Trophoblast cell (in vitro differentiated cells and primary cell): ENCODE results near the gene TMEM245.

Experiments used
- DNase-seq, 2 donors: peaks; one replicate each; pipeline ENCODE4 v3.0.0-alpha.2; 2016
- H2AFZ ChIP-seq: 2 replicates; pipeline ENCODE4 v1.6.1; 2013; ENCODE audit warnings: low read length, moderate library complexity, mild to moderate bottlenecking; ENCODE audit not compliant: insufficient read depth, poor library complexity
- H2AK5ac ChIP-seq: 2 replicates; pipeline ENCODE4 v1.6.1; 2013; ENCODE audit warnings: mild to moderate bottlenecking, low read length
- H2BK120ac ChIP-seq: 2 replicates; pipeline ENCODE4 v1.6.1; 2013; ENCODE audit warnings: low read length, mild to moderate bottlenecking, moderate library complexity; ENCODE audit not compliant: insufficient read depth, poor library complexity
- H2BK12ac ChIP-seq: 2 replicates; pipeline ENCODE4 v1.6.1; 2013; ENCODE audit warnings: mild to moderate bottlenecking, low read length, moderate library complexity
- H2BK5ac ChIP-seq: 2 replicates; pipeline ENCODE4 v1.6.1; 2013; ENCODE audit warnings: low read length, low read depth, moderate library complexity, mild to moderate bottlenecking; ENCODE audit not compliant: poor library complexity
- H3K14ac ChIP-seq: 2 replicates; pipeline ENCODE4 v1.6.1; 2013; ENCODE audit warnings: mild to moderate bottlenecking, low read length
- H3K18ac ChIP-seq: 2 replicates; pipeline ENCODE4 v1.6.1; 2013; ENCODE audit warnings: mild to moderate bottlenecking, low read length
- H3K23ac ChIP-seq: 2 replicates; pipeline ENCODE4 v1.6.1; 2013; ENCODE audit warnings: low read length
- H3K27ac ChIP-seq: 2 replicates; pipeline ENCODE4 v1.5.1; 2013; ENCODE audit warnings: low read depth, mild to moderate bottlenecking, inconsistent platforms, low read length, moderate library complexity
- H3K27me3 ChIP-seq: 2 replicates; pipeline ENCODE4 v1.6.1; 2013; ENCODE audit warnings: inconsistent platforms, mild to moderate bottlenecking, low read length, moderate library complexity; ENCODE audit not compliant: insufficient read depth
- H3K36me3 ChIP-seq, 2 experiments: 1 replicate in 1 of 2; 2 replicates in 1 of 2; pipeline ENCODE4 v1.6.1; 2013; ENCODE audit warnings: low read length in 2 of 2, mild to moderate bottlenecking in 2 of 2, moderate library complexity in 1 of 2; ENCODE audit not compliant: insufficient read depth in 2 of 2, control insufficient read depth in 1 of 2
- H3K4ac ChIP-seq: 2 replicates; pipeline ENCODE4 v1.6.1; 2013; ENCODE audit warnings: low read depth, mild to moderate bottlenecking, low read length, moderate library complexity
- H3K4me1 ChIP-seq, 2 experiments: 1 replicate in 1 of 2; 2 replicates in 1 of 2; pipeline ENCODE4 v1.6.1; 2013; ENCODE audit warnings: low read length in 2 of 2, mild to moderate bottlenecking in 2 of 2, moderate library complexity in 1 of 2; ENCODE audit not compliant: insufficient read depth in 2 of 2, control insufficient read depth in 1 of 2
- H3K4me2 ChIP-seq: 2 replicates; pipeline ENCODE4 v1.6.1; 2013; ENCODE audit warnings: inconsistent platforms, mild to moderate bottlenecking, low read length, moderate library complexity
- H3K4me3 ChIP-seq: 2 replicates; pipeline ENCODE4 v1.5.1; 2013; ENCODE audit warnings: mild to moderate bottlenecking, low read depth, low read length, inconsistent platforms
- H3K79me1 ChIP-seq: one replicate; pipeline ENCODE4 v1.6.1; 2013; ENCODE audit warnings: low read length
- H3K79me2 ChIP-seq: 2 replicates; pipeline ENCODE4 v1.6.1; 2013; ENCODE audit warnings: low read length, mild to moderate bottlenecking; ENCODE audit not compliant: control insufficient read depth, insufficient read depth, poor library complexity
- H3K9ac ChIP-seq: 2 replicates; pipeline ENCODE4 v1.6.1; 2013; ENCODE audit warnings: mild to moderate bottlenecking, low read length
- H3K9me3 ChIP-seq: 2 replicates; pipeline ENCODE4 v1.6.1; 2013; ENCODE audit warnings: low read depth, mild to moderate bottlenecking, control low read depth, inconsistent platforms, low read length; ENCODE audit not compliant: insufficient read depth
- H4K12ac ChIP-seq: 2 replicates; pipeline ENCODE4 v1.6.1; 2013; ENCODE audit warnings: low read depth, mild to moderate bottlenecking, low read length, moderate library complexity
- H4K8ac ChIP-seq: 2 replicates; pipeline ENCODE4 v1.6.1; 2013; ENCODE audit warnings: low read depth, mild to moderate bottlenecking, low read length, moderate library complexity
- H4K91ac ChIP-seq: one replicate; pipeline ENCODE4 v1.6.1; 2013; ENCODE audit warnings: low read depth, mild to moderate bottlenecking, low read length, moderate library complexity
- WGBS: extraction: QIAGEN DNeasy Blood & Tissue Kit; methylation state at CpG from one replicate; pipeline ENCODE4 v1.1.7; 2013; ENCODE audit warnings: missing lambda C conversion rate; ENCODE audit not compliant: insufficient read length, insufficient coverage; ENCODE audit errors: extremely low coverage; 5-methylcytosine and 5-hydroxymethylcytosine counted together

The TMEM245 gene

DNA sequence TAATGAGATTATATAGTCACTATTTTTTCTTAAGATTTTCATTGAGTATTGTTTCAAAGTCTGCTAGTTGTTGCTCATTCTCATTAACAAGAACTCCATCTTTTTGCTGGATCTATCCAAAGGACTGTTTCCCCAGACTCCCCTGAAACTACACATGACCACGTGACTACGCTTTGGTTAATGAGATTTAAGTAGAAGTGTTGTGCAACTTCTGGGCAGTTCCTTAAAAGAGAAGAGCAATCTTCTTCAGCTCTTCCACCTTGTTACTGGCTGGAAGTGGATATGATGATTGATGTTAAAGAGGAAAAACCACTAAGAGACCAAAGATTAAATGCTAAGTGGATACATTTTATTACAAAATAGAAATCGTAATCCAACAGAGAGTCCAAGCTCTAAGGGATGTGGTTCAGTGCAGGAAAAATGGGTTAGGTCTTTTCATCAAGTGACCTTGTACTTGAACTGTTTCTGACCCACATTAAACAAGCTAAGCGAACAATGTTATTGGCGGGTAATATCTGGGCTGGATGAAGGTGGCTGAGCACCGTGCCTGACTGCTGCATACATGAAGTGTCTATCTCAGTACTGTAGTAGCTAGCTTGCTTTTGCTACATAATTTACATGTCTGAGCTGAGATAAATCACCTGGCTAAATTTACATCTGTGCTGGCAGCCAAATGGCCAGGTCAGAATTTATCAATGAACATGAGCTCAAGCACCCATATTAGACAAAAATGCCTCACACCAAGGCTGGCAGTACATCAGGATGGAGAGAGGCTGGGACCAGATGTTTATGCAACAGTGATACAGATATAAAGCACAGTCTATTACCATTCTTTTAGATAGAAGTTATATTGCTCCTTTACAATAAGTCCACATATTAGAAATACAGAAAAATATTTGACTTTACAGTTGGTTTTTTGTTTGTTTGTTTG, 98.9 kb downstream of the TMEM245 start:
- Histone ChIP-seq H4K91ac (no peak overlapping the region), H2BK120ac (no peak overlapping the region), H3K4ac (no peak overlapping the region), H4K12ac (no peak overlapping the region), H3K4me3 (no peak overlapping the region), H3K9me3 (no peaks in the 10 kb centered on the region), H3K36me3 (peaks cover 3 to 4% of the 10 kb centered on the region in 2 experiments), H3K27me3 (no peaks in the 10 kb centered on the region), H3K14ac (no peak overlapping the region), H3K79me2 (no peaks in the 10 kb centered on the region), H3K23ac (no peak overlapping the region), H3K4me1 (peaks cover 2 to 3% of the 10 kb centered on the region in 2 experiments), H3K9ac (no peak overlapping the region), H2BK12ac (no peak overlapping the region), H3K27ac (no peak overlapping the region), H2AK5ac (no peak overlapping the region), H4K8ac (no peak overlapping the region), H3K18ac (no peak overlapping the region), H2AFZ (no peak overlapping the region), H3K79me1 (no peaks in the 10 kb centered on the region), H2BK5ac (no peak overlapping the region), H3K4me2 (no peak overlapping the region)
- no CpG with 5 or more reads among the region's 6 CpGs for WGBS
- DNase-seq = no peak

DNA sequence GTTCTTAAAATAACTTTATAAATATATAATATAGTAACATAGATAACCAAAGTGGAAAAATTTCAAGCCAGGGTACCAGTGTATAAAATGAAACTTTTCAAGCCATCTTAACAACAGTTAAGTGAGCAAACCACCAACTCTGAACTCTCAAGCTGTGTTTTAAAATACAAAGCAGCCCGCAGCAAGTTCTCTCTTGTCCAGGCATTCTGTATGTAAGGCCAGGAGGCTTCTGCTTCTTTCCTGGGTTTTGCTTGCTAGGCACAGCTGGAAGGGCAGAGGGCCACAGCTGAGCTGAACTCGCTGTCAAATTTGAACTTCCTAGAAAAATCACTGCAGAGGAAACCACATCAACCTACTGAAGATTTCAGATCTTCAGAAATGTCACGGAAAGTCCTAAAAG, 99.6 kb downstream of the TMEM245 start:
- no peak overlapping the region for H2AK5ac ChIP-seq
- no peak overlapping the region for H3K4me3 ChIP-seq
- H2BK12ac ChIP-seq = no peak overlapping the region
- no peak for DNase-seq
- H3K4me2 ChIP-seq = no peak overlapping the region
- WGBS = no CpG with 5 or more reads among the region's 3 CpGs
- no peak overlapping the region for H4K12ac ChIP-seq
- H3K14ac ChIP-seq = no peak overlapping the region
- peaks cover 3 to 4% of the 10 kb centered on the region in 2 experiments for H3K36me3 ChIP-seq
- H3K9ac ChIP-seq = no peak overlapping the region
- H2BK120ac ChIP-seq = no peak overlapping the region
- H4K91ac ChIP-seq = no peak overlapping the region
- H3K4me1 ChIP-seq = peaks cover 2 to 3% of the 10 kb centered on the region in 2 experiments
- no peak overlapping the region for H3K4ac ChIP-seq
- no peaks in the 10 kb centered on the region for H3K79me1 ChIP-seq
- H2AFZ ChIP-seq = no peak overlapping the region
- no peaks in the 10 kb centered on the region for H3K9me3 ChIP-seq
- no peak overlapping the region for H4K8ac ChIP-seq
- no peaks in the 10 kb centered on the region for H3K79me2 ChIP-seq
- H2BK5ac ChIP-seq = no peak overlapping the region
- no peak overlapping the region for H3K18ac ChIP-seq
- no peaks in the 10 kb centered on the region for H3K27me3 ChIP-seq
- H3K27ac ChIP-seq = no peak overlapping the region
- no peak overlapping the region for H3K23ac ChIP-seq

DNA sequence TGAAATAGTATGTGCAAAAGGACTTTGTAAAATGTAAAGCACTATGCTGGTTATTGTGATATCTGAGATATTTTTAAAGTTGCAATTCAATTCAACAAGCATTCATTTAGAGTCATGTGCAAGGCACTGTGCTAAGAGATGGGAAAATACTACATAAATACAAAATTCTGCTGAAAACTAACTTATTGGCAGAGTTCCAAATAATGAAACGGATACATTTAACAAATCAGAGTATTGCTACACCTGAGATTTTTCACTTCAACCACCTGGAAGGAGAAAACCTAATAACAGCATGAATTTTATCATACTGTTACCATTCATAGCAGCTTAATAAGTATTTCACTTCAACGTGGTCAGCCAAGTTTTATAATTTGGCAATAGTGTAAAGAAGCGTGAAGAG, 100.3 kb downstream of the TMEM245 start:
- no peak overlapping the region for H2BK12ac ChIP-seq
- DNase-seq = no peak
- no peak overlapping the region for H4K8ac ChIP-seq
- no peaks in the 10 kb centered on the region for H3K79me2 ChIP-seq
- no peak overlapping the region for H4K91ac ChIP-seq
- H3K18ac ChIP-seq = no peak overlapping the region
- no peak overlapping the region for H3K4ac ChIP-seq
- no peaks in the 10 kb centered on the region for H3K27me3 ChIP-seq
- no peak overlapping the region for H3K4me3 ChIP-seq
- no peak overlapping the region for H4K12ac ChIP-seq
- peaks cover 6 to 7% of the 10 kb centered on the region in 2 experiments for H3K4me1 ChIP-seq
- H3K14ac ChIP-seq = no peak overlapping the region
- peaks cover 3 to 4% of the 10 kb centered on the region in 2 experiments for H3K36me3 ChIP-seq
- WGBS = no CpG with 5 or more reads among the region's 3 CpGs
- H3K23ac ChIP-seq = no peak overlapping the region
- no peaks in the 10 kb centered on the region for H3K79me1 ChIP-seq
- no peak overlapping the region for H2BK5ac ChIP-seq
- H3K9me3 ChIP-seq = no peaks in the 10 kb centered on the region
- no peak overlapping the region for H2AK5ac ChIP-seq
- no peak overlapping the region for H3K9ac ChIP-seq
- no peak overlapping the region for H2BK120ac ChIP-seq
- no peak overlapping the region for H3K4me2 ChIP-seq
- H2AFZ ChIP-seq = no peak overlapping the region
- no peak overlapping the region for H3K27ac ChIP-seq

DNA sequence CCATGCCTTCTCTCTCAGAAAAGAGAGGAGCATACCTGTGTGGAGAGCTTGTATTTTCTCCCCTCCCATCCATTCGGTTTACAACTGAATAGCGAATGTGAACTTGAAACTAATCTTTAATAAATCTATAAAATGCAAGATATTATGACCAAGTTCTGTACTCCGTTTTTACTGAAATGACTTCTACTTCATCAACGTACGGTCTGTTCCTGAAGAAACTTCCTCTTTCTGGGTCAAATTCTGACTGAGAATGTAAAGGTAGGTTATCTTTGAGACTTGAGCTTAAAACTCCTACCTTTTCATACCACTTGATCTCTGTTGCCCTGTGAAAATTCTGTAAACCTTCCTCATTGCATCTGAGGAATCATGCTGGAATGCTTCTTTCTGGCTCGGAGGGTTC, 102.3 kb downstream of the TMEM245 start:
- Histone ChIP-seq H3K14ac (no peak overlapping the region), H3K27ac (no peak overlapping the region), H2BK120ac (no peak overlapping the region), H3K23ac (no peak overlapping the region), H3K4me1 (peaks cover 8 to 9% of the 10 kb centered on the region in 2 experiments), H4K8ac (no peak overlapping the region), H3K9me3 (no peaks in the 10 kb centered on the region), H3K4me3 (no peak overlapping the region), H3K9ac (no peak overlapping the region), H2AFZ (no peak overlapping the region), H3K36me3 (peaks cover 3 to 4% of the 10 kb centered on the region in 2 experiments), H2BK5ac (no peak overlapping the region), H2AK5ac (no peak overlapping the region), H3K18ac (no peak overlapping the region), H3K4me2 (no peak overlapping the region), H3K4ac (no peak overlapping the region), H4K12ac (no peak overlapping the region), H2BK12ac (no peak overlapping the region), H4K91ac (no peak overlapping the region), H3K79me1 (peaks cover 5% of the 10 kb centered on the region), H3K79me2 (no peaks in the 10 kb centered on the region), H3K27me3 (no peaks in the 10 kb centered on the region)
- DNase-seq = no peak
- no CpG with 5 or more reads among the region's 6 CpGs for WGBS
